ENCODE data around the gene FTO. TPM values are rescaled to one million over a fixed set of nuclear protein-coding genes. Genes with fewer than 3 reads are reported as not detected.
"Not testable (repeated sequence)": the region's sequence is repeated elsewhere in the genome, so short reads cannot be mapped to it uniquely, and the experiment has no call there.

FTO gene
- total RNA-seq, 2 donors from 2014 or later = 47.5 to 50.4 TPM

DNA sequence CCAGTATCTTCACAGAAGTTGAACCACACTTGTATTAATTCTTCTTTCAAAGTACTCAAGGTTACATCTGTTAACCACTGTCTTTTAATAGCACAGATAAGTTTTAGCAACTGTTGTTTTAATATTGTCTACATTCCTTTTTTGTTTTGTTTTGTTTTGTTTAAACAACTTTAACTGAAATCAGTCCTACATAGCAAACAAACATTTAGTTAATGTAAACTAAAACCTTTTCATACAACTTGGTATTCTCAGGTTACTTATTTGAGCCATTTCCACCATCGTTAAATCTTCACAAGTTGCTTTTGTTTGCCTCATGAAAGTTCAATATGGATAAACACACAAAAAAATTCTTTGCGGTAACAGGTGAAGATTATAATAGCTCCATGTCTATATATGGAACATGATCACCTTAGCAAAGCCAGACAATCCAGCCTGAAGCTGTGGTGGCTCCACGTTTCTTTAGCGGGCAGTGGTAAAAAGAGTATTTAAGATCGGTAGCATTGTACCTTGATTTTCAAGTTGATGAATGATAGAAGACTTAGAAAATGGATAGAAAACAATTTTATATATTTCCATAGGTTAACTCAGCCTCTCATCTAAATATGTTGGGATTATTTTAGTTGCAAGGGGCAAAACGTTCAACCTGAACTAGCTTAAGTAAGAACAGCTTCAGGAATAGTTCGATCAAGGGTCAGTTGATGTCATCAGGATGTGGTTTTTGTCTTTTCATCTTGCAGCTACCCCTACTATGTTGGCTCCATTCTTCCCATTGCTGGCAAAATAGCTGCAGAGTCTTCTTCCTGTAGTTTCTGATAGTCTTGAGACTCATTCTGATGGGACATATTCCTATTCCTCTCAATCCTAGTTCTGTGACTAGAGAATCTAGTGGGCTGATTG lies 182.8 kb downstream of the FTO start:
- H3K27ac ChIP-seq = no peak overlapping the region

GRCh38 chr16:53888222-53888621 lies 184.3 kb downstream of the FTO start:
- no peak for ATAC-seq
- H3K27ac ChIP-seq = no peak overlapping the region
- H3K9me3 ChIP-seq = no peaks in the 10 kb centered on the region
- H3K4me3 ChIP-seq = no peak overlapping the region
- no peak for TF ChIP-seq POLR2A (IDR thresholded peaks at IDR 0.05)
- TF ChIP-seq, protein P1, sequence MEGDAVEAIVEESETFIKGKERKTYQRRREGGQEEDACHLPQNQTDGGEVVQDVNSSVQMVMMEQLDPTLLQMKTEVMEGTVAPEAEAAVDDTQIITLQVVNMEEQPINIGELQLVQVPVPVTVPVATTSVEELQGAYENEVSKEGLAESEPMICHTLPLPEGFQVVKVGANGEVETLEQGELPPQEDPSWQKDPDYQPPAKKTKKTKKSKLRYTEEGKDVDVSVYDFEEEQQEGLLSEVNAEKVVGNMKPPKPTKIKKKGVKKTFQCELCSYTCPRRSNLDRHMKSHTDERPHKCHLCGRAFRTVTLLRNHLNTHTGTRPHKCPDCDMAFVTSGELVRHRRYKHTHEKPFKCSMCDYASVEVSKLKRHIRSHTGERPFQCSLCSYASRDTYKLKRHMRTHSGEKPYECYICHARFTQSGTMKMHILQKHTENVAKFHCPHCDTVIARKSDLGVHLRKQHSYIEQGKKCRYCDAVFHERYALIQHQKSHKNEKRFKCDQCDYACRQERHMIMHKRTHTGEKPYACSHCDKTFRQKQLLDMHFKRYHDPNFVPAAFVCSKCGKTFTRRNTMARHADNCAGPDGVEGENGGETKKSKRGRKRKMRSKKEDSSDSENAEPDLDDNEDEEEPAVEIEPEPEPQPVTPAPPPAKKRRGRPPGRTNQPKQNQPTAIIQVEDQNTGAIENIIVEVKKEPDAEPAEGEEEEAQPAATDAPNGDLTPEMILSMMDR (IDR thresholded peaks at IDR 0.05) = no peak
- no peak for DNase-seq
- no peaks in the 10 kb centered on the region for H3K4me1 ChIP-seq
- WGBS, 2 donors = 86 to 99% methylated on average over 3 of the region's 3 CpGs
- no peaks in the 10 kb centered on the region for H3K27me3 ChIP-seq
- no peaks in the 10 kb centered on the region for H3K36me3 ChIP-seq (replicated peaks in 1 of 2; ENCODE audit: insufficient read depth in 1 of 2, low read depth in 2 of 2)
- intact Hi-C loops (cut with DNase I) = no loop called here

More for the DNA sequence above, 182.8 kb downstream of the FTO start:
- Histone ChIP-seq H3K36me3 (replicated peaks in 1 of 2; ENCODE audit: insufficient read depth in 1 of 2, low read depth in 2 of 2) (no peaks in the 10 kb centered on the region), H3K4me3 (no peak overlapping the region), H3K4me1 (no peaks in the 10 kb centered on the region), H3K9me3 (no peaks in the 10 kb centered on the region), H3K27me3 (no peaks in the 10 kb centered on the region)
- no peak for ATAC-seq
- TF ChIP-seq, protein P1 (IDR thresholded peaks at IDR 0.05) = no peak
- no peak for TF ChIP-seq POLR2A (IDR thresholded peaks at IDR 0.05)
- no peak for DNase-seq
- intact Hi-C loops (cut with DNase I) = no loop called here
- WGBS, 2 donors = 86 to 87% methylated on average over 7 of the region's 7 CpGs

DNA sequence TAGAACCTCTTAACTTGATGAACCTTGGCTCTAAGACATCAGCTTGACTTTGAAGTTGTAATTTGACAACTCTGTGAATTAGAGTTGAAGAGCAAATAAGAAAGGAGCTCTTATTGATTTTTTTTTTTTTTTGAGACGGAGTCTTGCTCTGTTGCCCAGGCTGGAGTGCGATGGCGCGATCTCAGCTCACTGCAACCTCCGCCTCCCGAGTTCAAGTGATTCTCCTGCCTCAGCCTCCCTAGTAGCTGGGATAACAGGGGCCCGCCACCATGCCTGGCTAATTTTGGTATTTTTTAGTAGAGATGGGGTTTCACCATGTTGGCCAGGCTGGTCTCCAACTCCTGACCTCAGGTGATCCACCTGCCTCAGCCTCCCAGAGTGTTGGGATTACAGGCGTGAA lies 186.9 kb downstream of the FTO start:
- H3K4me1 ChIP-seq; H3K27ac ChIP-seq; H3K27me3 ChIP-seq; H3K9me3 ChIP-seq; DNase-seq; intact Hi-C loops (cut with DNase I); H3K4me3 ChIP-seq; ATAC-seq; H3K36me3 ChIP-seq (replicated peaks in 1 of 2; ENCODE audit: insufficient read depth in 1 of 2, low read depth in 2 of 2): not testable (repeated sequence)
- WGBS, 2 donors = 88 to 91% methylated on average over 8 of the region's 8 CpGs

- peaks cover 7% of the 10 kb centered on the region for H3K4me1 ChIP-seq
- no peaks in the 10 kb centered on the region for H3K36me3 ChIP-seq (replicated peaks in 1 of 2; ENCODE audit: insufficient read depth in 1 of 2, low read depth in 2 of 2)
- 62 to 65% methylated on average over 9 of the region's 9 CpGs for WGBS, 2 donors
- ATAC-seq (no peak), DNase-seq (no peak)
- TF ChIP-seq, protein P1 (IDR thresholded peaks at IDR 0.05) = no peak
- no peak for TF ChIP-seq POLR2A (IDR thresholded peaks at IDR 0.05)
- no peak overlapping the region for H3K27ac ChIP-seq
- H3K9me3 ChIP-seq = no peaks in the 10 kb centered on the region
- intact Hi-C loops (cut with DNase I) = no loop called here
- H3K27me3 ChIP-seq = no peaks in the 10 kb centered on the region
- no peak overlapping the region for H3K4me3 ChIP-seq
These were observed 187.6 kb downstream of the FTO start for GRCh38 chr16:53891409-53892139.

GRCh38 chr16:53892155-53892554 lies 188.2 kb downstream of the FTO start:
- Histone ChIP-seq H3K4me3 (no peak overlapping the region), H3K4me1 (peaks cover 7% of the 10 kb centered on the region), H3K36me3 (replicated peaks in 1 of 2; ENCODE audit: insufficient read depth in 1 of 2, low read depth in 2 of 2) (no peaks in the 10 kb centered on the region), H3K27me3 (no peaks in the 10 kb centered on the region), H3K9me3 (no peaks in the 10 kb centered on the region), H3K27ac (no peak overlapping the region)
- ATAC-seq (peak; percentile 65), DNase-seq (peak; percentile 43 to 63 (median 61))
- no peak for TF ChIP-seq POLR2A (IDR thresholded peaks at IDR 0.05)
- TF ChIP-seq, protein P1 (IDR thresholded peaks at IDR 0.05) = peak; percentile 32 to 69 (median 64)
- 7 to 9% methylated on average over 3 of the region's 3 CpGs for WGBS, 2 donors
- intact Hi-C loops (cut with DNase I) = no loop called here
